ENCODE results near the gene CACNA1B.

The CACNA1B gene

DNA sequence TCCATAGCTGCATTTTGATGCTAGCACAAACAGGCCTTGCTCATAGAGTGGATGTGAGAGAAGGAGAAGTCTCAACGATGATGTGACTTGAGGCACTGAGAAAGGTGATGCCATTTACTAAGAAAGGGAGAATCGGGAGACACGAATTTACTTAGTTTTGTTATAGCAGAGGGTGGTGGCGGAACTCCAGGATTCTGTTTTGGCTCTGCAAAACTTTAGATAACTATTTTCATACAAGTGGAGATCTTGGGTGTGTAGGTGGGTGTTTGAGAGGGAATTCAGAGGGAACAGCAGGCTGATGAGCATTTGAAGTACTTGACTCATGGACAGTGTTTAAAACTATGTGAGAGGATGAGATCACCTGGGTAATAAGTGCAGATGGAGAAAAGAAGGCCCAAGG is 43.2 kb downstream of the CACNA1B start:
- no peak for DNase-seq (ENCODE audit: low read depth)

DNA sequence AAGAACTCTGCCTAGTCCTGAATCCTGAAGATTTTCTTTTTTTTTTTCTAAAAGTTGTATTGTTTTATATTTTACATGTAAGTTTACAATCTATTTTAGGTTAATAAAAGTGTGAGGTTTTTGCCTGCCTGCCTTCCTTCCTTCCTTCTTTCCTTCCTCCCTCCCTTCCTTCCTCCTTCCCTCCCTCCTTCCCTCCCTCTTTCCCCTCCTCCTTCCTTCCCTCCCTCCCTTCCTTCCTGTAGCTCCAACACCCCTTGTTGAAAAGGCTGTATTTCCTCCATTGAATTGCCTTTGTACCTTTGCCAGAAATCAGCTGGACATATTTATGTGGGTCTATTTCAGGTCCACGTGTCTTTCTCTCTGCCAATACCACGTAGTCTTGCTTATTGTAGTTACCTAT is 46.6 kb downstream of the CACNA1B start:
- no peak for DNase-seq (ENCODE audit: low read depth)

DNA sequence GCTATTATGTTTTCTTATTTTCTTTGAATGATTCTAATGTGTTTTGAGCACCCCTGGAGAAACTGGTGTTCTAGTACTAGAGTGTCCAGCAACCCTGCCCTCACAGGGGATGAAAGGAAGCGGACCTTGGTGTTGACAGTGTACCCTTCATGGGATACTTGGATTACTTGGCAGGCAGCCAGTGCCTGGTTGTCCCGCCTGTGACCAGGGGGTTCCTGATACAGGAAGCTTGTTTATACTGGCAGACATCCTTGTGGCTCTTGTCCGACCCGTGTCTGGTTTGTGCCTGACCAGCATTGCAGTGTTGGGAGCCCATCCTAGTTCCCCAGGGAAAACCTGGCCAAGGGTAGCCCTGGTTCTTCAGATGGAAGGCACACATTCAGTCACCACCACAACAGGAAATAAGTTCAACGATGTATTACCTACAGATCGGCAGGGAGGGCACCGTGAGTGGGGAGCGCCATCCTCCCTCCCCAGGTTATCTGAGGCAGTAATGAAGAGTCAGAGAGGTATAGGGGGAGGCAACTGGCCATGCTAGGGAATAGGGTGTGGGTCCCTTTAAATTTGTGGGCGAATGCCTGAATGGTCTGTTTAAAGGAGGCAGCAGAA is 47.3 kb downstream of the CACNA1B start:
- DNase-seq (ENCODE audit: low read depth): no peak

DNA sequence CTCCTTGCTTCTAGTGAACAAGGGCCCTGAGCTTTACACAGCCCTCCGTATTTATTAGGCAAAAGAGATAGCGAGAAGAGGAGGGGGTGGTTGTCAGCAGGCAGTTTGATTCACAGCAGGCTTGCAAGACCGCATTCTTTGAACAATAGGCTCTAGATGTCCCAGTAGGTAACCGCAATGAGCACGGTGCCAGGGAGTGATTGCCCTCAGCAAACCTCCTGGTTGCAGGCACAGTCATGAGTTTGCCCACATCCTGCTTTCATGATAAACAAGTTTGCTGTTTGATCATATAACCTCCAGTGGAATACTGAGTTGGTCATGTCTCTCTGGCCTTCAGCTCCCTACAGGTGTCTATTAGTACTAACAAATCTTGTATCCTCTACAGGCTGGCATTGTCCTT is 66.1 kb downstream of the CACNA1B start:
- DNase-seq (ENCODE audit: low read depth): no peak

DNA sequence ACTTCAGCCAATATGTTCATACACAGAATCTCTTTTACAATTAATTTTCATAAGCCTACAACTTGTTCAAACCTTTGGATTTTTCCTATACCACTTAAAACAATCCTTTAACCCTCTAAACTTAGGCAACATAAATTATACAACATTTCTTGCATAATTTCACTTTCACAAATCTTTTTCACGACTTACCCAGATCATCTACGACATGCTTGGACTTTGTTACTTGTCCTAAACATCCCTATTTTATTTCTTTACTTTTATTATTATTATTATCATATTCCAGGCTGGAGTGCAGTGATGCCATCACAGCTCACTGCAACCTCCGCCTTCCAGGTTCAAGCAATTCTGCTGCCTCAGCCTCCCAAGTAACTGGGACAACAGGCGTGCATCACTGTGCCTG is 68.0 kb downstream of the CACNA1B start:
- no peak for DNase-seq (ENCODE audit: low read depth)

DNA sequence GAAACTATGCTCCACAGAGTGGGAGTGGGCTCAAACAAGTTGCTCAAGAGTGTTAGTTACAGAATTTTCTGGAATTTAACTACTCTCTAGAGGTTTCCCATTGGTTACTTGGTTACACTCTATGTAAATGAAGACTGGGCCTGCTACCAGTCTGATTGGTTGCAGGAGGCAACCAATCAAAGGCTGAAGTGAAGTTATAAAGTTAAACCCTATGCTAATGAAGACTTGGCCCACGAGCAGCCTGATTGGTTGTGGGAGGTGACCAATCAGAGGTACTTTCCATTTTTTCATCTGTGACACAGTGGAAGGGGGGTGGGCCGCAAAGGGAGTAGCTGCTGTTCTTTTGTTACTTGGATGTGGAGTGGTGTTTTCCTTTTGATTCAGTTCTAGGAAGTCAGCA is 69.4 kb downstream of the CACNA1B start:
- no peak for DNase-seq (ENCODE audit: low read depth)

DNA sequence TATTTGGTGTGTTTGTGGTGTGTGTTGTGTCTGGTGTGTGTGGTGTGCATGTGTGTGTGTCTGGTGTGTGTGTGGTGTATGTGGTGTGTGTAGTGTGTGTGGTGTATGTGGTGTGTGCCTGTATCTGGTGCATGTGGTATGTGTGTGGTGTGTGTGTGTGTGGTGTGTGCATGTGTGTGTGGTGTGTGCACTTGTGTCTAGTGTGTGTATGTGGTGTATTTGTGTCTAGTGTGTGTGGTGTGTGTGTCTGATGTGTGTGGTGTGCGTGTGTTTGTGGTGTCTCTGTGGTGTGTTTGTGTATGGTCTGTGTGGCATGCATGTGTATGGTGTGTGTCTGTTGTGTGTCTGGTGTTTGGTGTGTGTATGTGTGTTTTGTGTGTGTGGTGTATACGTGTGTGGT is 71.1 kb downstream of the CACNA1B start:
- DNase-seq (ENCODE audit: low read depth): no peak

DNA sequence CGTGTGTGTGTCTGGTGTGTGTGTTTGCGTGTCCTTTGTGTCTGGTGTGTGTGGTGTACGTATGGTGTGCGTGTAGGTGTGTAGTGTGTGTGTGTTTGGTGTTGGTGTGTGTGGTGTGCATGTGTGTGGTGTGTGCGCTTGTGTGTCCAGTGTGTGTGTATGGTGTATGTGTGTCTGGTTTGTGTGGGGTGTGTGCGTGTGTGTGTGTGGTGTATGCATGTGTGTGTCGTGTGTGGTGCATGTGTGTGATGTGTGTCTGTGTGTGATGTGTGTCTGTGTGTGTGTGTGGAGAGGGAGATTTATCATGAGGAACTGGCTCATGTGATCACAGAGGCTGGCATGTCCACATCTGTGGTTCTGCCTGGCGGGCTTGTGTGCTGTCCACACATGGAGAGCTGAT is 71.7 kb downstream of the CACNA1B start:
- no peak for DNase-seq (ENCODE audit: low read depth)

DNA sequence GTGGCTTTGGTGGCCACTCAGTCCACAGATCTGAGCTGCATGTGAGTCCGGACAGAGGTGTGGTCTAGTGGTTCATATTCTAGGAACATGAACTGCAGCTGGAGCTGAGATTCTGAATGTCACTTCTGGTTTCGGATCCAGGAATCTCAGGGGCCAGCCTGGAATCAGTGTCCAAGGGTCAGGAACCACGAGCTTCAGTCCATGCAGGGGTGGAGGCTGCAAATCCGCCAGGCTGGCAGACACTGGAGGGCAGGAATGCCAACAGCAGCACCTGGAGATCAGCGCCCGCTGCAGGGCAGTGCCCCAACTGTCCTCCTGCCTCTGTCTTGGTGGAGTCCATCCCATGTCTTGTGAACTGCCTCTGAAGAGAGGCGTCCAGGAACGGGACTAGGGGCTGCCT is 73.5 kb downstream of the CACNA1B start:
- no peak for DNase-seq (ENCODE audit: low read depth)

DNA sequence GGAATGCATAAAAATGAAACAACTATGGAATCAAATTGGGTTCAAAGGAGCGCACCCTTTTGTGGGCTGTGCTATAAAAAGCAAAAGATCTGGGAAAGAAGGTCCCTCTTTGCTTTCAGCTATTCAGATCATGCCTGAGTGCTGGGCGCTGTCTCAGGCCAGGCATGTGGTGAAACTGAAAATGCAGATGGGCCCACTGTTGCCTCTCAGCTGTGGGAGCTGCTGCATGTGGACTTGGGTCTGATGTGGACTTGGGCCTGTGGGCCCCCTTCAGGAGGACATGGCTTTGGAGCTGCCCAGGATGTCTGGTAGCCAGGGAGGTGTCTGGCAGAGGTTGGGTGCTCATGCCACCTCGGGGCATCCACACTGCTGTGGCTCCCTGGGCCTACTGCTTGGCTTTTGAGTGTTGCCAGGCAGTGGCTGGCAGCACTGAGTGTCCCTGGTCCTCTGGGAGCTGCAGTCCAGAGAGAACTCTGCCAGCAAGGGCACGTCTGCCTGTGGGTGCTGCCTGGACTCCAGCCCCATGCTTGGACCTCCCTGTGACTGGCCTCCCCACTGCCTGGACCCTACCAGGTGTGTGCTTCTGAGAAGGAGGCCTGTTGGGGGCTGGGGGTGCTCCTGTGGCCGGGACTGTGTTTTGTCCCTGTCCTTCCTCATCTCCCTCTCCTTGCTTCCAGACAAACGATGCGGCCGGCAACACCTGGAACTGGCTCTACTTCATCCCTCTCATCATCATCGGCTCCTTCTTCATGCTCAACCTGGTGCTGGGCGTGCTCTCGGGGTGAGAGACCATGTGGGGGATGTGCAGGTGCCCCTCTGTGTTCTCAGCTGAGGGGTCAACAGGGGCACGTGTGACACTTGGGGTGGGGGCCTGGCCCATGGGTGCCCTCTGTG is 74.3 kb downstream of the CACNA1B start:
- DNase-seq (ENCODE audit: low read depth): no peak

DNA sequence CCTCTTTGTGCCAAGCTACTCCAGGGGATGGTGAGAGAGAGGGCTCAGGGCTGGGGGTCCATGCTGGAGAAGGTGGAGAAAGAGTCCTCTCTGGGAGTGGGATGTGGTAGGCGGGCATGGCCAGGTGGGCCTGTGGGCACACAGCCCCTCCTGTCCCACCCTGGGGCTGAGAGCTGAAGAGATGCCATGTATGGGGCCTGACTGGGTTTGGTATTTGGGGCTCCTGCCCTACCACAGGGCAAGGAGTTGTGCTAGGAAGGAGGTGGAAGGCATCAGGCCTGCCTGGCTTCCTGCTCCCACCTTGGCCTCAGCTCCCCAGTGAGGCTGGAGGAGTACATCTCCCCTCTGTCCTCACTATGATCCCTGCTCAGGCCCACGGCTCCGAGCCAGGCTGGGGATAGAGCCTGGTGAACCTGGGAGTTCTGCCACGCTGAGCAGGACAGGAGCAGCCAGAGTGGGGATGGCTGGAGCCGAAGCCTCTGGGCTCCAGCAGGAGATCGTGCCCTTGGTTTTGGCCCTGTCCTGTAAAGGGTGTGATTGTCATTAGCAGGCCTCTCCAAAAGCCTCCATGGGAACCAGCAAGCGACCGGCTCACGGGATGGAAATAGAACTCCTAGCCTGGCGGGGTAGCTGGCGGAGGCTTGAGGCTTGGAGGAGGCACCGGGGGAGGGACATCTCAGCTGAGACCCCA is 75.5 kb downstream of the CACNA1B start:
- no peak for DNase-seq (ENCODE audit: low read depth)

DNA sequence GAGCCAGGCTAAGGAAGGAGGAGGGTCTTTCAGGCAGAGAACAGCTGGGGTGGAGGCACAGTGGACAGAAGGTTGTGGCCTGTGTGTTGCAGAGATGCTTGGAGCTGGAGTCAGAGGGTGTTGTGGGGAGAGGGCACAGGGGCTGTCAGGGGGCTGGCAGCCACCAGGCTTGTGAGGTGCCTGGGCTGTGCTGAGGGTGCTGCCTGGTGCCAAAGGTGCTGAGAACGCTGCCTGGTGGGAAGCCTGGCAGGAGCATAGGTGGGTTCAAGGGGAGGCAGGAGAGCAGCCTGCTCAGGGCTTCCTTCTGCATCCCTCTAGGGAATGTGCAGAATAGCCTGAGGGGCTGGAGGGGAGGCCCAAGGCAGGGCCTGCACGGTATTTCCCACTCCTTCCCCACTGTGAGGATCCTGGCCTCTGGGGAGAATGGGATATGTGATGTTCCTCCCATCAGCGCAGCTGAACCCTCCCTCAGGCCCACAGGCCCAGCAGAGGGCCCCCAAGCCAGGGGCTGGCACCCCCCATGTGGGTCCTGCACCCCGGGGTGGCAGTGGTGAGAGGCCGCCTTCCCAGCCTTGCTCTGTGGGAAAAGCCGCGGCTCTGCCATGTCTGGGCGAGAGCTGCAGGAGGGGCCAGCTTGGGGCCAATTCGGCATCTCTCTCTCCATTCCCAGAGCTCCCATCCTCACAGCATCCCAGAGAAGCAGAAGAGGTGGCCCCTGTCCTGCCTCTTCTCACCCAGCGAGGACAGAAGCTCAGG is 76.3 kb downstream of the CACNA1B start:
- DNase-seq (ENCODE audit: low read depth): no peak

DNA sequence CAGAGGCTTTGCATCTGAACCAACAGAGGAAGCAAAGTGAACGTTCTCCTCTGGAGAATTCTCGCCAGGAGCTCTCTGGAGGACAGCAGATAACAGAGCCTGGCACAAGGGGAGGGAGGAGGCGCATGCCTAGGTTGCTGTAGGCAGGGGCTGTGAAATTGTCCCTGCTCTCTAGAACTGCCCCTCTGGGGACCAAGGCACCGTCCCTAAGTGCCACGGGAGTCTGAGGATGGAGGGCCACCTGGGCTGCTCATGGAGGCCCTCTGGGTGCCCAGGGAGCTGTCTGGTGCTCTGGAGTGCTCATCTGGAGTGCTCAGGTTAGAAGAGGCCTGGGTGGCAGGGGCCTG is 77.6 kb downstream of the CACNA1B start:
- no peak for DNase-seq (ENCODE audit: low read depth)

DNA sequence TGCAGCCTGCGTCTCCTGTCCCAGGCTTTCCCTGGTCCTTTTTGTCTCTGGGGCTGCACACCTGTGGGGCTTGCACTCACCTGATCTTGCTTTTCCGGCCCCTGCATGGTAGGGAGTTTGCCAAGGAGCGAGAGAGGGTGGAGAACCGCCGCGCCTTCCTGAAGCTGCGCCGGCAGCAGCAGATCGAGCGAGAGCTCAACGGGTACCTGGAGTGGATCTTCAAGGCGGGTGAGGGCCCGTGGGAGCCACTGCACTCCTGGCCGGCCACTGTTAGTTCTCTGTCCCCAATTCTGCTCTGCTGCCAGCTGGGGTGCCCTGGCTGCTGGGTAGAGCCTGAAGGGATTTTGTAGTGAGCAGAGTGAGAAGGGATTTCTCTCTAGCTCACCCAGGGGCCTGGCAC is 78.0 kb downstream of the CACNA1B start:
- no peak for DNase-seq (ENCODE audit: low read depth)

DNA sequence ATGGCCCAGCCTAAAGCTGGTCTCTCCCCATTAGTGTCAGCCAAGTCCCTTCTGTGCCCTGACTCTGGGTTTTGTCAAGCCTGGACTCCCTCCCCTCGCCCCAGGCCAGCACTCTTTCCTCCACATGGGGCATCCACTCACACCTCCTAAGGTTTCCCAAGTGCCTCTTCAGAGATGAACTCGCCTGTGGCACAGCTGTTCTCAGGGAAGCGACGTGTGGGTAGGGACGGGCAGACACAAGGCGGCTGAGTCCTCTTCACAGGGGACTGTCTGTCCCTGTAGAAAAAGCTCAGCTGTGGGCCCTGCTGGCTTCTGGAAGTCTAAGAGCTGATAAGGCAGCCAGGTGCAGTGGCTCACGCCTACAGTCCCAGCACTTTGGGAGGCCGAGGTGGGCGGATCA is 78.5 kb downstream of the CACNA1B start:
- DNase-seq (ENCODE audit: low read depth): no peak

DNA sequence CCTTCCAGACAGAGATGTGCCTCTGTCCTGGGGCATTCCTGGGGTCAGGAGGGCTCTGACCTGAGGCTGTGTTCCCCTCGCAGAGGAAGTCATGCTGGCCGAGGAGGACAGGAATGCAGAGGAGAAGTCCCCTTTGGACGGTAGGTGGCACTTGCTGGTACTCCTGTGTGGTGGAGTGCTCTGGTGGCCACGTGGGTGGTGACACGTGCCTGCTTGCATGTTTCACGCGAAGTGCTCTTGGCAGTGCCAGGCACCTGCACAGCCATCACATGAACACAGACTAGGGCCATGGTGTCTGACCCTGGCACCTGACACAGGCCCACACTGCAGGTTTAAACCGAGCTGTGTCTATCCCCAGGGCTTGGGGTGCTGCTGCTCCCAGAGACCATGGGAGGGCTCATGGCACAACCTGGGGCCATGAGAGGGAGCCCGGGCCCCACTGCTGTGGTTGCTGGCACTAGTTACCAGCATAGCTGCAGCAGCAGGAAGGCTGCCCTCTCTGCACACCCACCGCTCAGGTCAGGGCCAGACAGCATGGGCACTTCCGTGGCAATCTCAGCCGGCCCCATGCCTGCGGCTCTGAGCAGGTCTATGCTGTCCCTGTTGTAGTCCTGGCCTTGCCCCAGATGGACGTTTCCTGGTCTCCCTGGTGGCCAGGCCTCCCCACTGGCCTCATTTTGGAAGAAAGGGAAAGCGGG is 79.3 kb downstream of the CACNA1B start:
- no peak for DNase-seq (ENCODE audit: low read depth)

DNA sequence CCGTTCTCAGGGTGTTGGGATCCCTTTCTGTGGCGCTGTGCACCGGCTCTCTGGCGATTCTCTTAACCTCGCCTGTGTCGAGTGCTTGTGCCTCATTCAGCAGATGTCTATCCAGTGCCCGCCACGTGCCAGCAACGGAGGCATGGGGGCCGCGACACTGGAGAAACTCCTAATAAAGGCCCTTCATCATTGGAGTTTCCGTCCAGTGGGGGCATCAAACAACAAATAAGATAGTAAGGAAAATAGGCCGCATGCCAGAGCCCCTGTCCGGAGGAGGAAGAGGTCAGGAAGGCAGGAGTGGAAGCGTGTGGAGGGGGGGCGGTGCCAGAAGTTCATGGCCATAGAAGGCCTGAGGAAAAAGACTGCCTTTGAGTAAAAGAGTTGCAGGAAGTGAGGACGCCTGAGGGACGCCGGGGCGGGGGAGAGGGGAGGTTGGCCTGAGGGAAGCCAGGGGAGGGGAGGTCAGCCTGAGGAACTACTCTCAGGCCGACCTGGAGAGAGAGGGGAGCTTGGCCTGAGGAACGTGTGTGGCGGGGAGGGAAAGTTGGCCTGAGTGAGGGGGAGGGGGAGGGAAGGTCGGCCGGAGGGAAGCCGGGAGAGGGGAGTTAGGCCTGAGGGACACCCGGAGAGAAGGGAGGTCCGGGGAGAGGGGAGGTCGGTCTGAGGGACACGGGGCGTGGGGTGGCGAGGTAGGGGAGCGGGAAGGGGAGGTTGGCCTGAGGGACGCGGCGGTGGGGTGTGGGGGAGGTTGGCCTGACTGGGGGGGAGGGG is 82.2 kb downstream of the CACNA1B start:
- no peak for DNase-seq (ENCODE audit: low read depth)

DNA sequence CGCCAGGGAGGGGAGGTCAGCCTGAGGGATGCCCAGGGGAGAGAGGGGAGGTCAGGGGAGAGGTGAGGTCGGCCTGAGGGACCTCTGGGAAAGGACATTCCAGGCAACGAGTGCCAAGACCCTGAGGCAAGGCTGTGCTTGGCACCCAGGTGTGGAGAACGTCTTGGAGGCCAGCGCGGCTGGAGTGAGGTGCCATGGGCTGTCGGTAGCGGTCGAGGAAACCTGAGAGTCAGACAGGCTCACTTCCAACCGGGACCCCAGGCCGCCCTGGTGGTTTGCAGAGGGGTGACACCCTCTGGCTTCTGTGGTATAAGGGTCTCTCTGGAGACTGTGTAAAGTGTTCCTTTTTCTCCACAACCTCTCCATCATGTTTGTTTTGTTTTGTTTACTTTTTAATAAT is 82.9 kb downstream of the CACNA1B start:
- no peak for DNase-seq (ENCODE audit: low read depth)

DNA sequence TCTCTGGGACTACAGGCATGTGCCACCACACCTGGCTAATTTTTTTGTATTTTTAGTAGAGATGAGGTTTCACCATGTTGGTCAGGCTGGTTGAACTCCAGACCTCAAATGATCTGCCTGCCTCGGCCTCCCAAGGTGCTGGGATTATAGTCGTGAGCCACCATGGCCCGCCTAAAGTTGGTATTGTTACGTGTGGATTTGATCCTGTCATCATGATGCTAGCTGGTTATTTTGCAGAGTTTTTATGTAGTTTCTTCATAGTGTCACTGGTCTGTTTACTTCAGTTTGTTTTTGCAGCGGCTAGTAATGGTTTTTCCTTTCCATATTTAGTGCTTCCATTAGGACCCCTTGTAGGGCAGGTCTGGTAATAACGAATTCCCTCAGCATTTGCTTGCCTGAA is 85.9 kb downstream of the CACNA1B start:
- no peak for DNase-seq (ENCODE audit: low read depth)

DNA sequence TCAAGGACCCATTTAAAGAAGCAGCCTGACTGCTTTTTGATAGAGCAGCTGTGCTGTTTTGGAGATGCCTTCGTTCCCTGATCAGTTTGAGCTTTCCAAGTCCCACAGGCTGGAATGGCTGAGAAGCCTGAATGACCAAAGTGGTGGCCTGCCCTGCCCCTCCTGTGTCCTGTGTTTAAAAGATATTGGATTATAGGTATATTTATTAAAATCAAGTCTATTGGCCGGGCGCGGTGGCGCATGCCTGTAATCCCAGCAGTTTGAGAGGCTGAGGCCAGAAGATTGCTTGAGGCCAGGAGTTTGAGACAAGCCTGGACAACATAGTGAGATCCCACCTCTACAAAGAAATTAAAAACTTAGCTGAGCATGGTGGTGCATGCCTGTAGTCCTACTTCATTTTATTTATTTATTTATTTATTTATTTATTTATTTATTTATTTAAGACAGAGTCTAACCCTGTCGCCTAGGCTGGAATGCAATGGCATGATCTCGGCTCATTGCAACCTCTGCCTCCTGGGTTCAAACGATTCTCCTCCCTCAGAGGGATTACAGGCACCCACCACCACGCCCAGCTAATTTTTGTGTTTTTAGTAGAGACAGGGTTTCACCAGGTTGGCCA is 87.7 kb downstream of the CACNA1B start:
- DNase-seq (ENCODE audit: low read depth): no peak

Measured in stimulated activated CD4-positive, alpha-beta T cell treated with anti-CD3 and anti-CD28 coated beads, Interleukin-2, amount 100 ng/mL, for 4 hours (primary cell).